CD4-positive, alpha-beta memory T cell (primary cell): ENCODE measurements around the gene FGFBP1. TPM values are rescaled to one million over a fixed set of nuclear protein-coding genes. Genes with fewer than 3 reads are reported as not detected.

Experiments
- CTCF ChIA-PET: fragments of 350-600 bp; sonication (Branson Sonifier 250); formaldehyde crosslinking; loops from one replicate; lab custom pipeline; 2021; ENCODE audit warnings: inconsistent platforms; ENCODE audit not compliant: partially characterized antibody; lab: Charles Lee
- POLR2A ChIA-PET: fragments of 350-600 bp; sonication (Branson Sonifier 250); formaldehyde crosslinking; loops from one replicate; lab custom pipeline; 2021; ENCODE audit not compliant: partially characterized antibody; lab: Charles Lee
- DNase-seq, 5 donors: peaks; one replicate each; pipeline versions ENCODE4 v3.0.0 to v3.0.0-alpha.2; 2020 to 2022; ENCODE audit warnings: mixed read lengths in 1 of 5
- H3K27ac ChIP-seq: one replicate; pipeline ENCODE4 v1.7.0; 2013; ENCODE audit warnings: low read depth, low read length
- H3K27me3 ChIP-seq: 2 replicates; pipeline ENCODE4 v1.7.0; 2013; ENCODE audit warnings: mild to moderate bottlenecking, low read length, moderate library complexity; ENCODE audit not compliant: insufficient read depth
- H3K36me3 ChIP-seq: 2 replicates; pipeline ENCODE4 v1.7.0; 2013; ENCODE audit warnings: mild to moderate bottlenecking, low read length, moderate library complexity; ENCODE audit not compliant: insufficient read depth
- H3K4me1 ChIP-seq: 2 replicates; pipeline ENCODE4 v1.7.0; 2013; ENCODE audit warnings: mild to moderate bottlenecking, low read length, moderate library complexity; ENCODE audit not compliant: insufficient read depth
- H3K4me3 ChIP-seq, 2 donors: one replicate each; pipeline ENCODE4 v1.7.0; 2013; ENCODE audit warnings: low read length in 2 of 2, mild to moderate bottlenecking in 1 of 2
- H3K9me3 ChIP-seq, 2 donors: one replicate each; pipeline ENCODE4 v1.7.0; 2013; ENCODE audit warnings: low read length in 2 of 2, control low read depth in 1 of 2; ENCODE audit not compliant: control insufficient read depth in 1 of 2
- H3K27ac Mint-ChIP-seq, 7 donors: one replicate each; pipeline ENCODE4 v1.8.0; 2020 to 2021; ENCODE audit warnings: mixed read lengths in 7 of 7, mild to moderate bottlenecking in 6 of 7, inconsistent platforms in 3 of 7, moderate library complexity in 3 of 7
- H3K27me3 Mint-ChIP-seq, 2 donors: one replicate each; pipeline ENCODE4 v1.8.0; 2020 to 2021; ENCODE audit warnings: mixed read lengths in 2 of 2
- H3K36me3 Mint-ChIP-seq, 2 donors: one replicate each; pipeline ENCODE4 v1.8.0; 2020 to 2021; ENCODE audit warnings: mixed read lengths in 2 of 2, inconsistent platforms in 1 of 2, mild to moderate bottlenecking in 1 of 2
- H3K4me1 Mint-ChIP-seq, 4 donors: one replicate each; pipeline ENCODE4 v1.8.0; 2020 to 2021; ENCODE audit warnings: mixed read lengths in 4 of 4, mild to moderate bottlenecking in 1 of 4
- H3K4me3 Mint-ChIP-seq, 8 donors: one replicate each; pipeline ENCODE4 v1.8.0; 2020 to 2021; ENCODE audit warnings: mixed read lengths in 8 of 8, mild to moderate bottlenecking in 7 of 8, moderate library complexity in 6 of 8, inconsistent platforms in 3 of 8
- H3K9me3 Mint-ChIP-seq, 8 donors: one replicate each; pipeline ENCODE4 v1.8.0; 2020 to 2021; ENCODE audit warnings: mixed read lengths in 8 of 8, mild to moderate bottlenecking in 5 of 8, inconsistent platforms in 3 of 8, moderate library complexity in 1 of 8
- intact Hi-C: fragments of 100-400 bp; cut with micrococcal nuclease; formaldehyde crosslinking; loops from one replicate; pipeline ENCODE4 v1.15.1; 2023
- polyA plus RNA-seq, 2 donors: library from polyadenylated mRNA; unstranded; fragments of 300-500 nt; fragmentation: Illumina TruSeq; gene quantifications; one replicate each; pipeline ENCODE4 v1.2.3, GENCODE V29; 2021
- total RNA-seq, 2 experiments: library from RNA; stranded (reverse); gene quantifications; one replicate each; pipeline ENCODE4 v1.2.3, GENCODE V29; 2021

The FGFBP1 gene
- total and polyA plus RNA-seq, 4 experiments from 2014 or later: not detected

DNA sequence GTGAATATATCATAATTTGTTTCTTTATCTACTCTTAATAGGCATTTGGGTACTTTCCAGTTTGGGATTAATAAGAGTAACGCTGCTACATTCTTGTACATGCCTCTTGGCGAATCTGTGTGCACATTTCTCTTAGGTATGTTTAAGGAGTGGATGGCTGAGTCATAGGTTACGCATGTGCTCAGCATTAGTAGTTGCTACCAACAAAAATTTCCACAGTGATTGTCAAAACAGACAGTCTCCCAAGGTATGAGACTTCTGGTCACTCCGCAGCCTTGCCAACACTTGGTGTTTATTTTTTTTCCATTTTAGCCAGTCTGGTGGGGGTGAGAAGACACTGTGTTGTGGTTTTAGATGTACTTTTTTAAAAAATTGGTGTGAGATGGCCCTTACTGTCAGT, 44.6 kb downstream of the FGFBP1 start:
- no peaks in the 10 kb centered on the region for H3K9me3 ChIP-seq
- Mint-ChIP-seq H3K9me3 (peaks cover 0 to 2% (median 0%) of the 10 kb centered on the region in 8 donors), H3K4me3 (no peak overlapping the region), H3K4me1 (no peaks in the 10 kb centered on the region), H3K27ac (no peak overlapping the region), H3K27me3 (peaks cover 4 to 11% of the 10 kb centered on the region in 2 donors), H3K36me3 (no peaks in the 10 kb centered on the region)
- CTCF ChIA-PET: interaction anchor here (1.7 to 2.0 kb wide), 2 partner anchors 10 to 11 kb away, joined by 5 to 19 read pairs; no protein-coding TSS in a partner anchor
- H3K4me3 ChIP-seq: no peak overlapping the region
- peaks cover 4% of the 10 kb centered on the region for H3K27me3 ChIP-seq
- intact Hi-C loops: no loop called here
- POLR2A ChIA-PET: no interaction called here
- H3K27ac ChIP-seq: no peak overlapping the region
- no peaks in the 10 kb centered on the region for H3K36me3 ChIP-seq
- DNase-seq: no peak
- no peaks in the 10 kb centered on the region for H3K4me1 ChIP-seq

GRCh38 chr4:15891312-15891711, 47.2 kb downstream of the FGFBP1 start:
- H3K27ac Mint-ChIP-seq: no peak overlapping the region
- intact Hi-C loops: no loop called here
- Histone ChIP-seq H3K4me3 (no peak overlapping the region), H3K9me3 (no peaks in the 10 kb centered on the region), H3K27me3 (peaks cover 4% of the 10 kb centered on the region), H3K4me1 (no peaks in the 10 kb centered on the region), H3K36me3 (no peaks in the 10 kb centered on the region), H3K27ac (no peak overlapping the region)
- no peak for DNase-seq
- POLR2A ChIA-PET: no interaction called here
- no peaks in the 10 kb centered on the region for H3K36me3 Mint-ChIP-seq
- H3K9me3 Mint-ChIP-seq: peaks cover 0 to 2% (median 0%) of the 10 kb centered on the region in 8 donors
- no peak overlapping the region for H3K4me3 Mint-ChIP-seq
- H3K27me3 Mint-ChIP-seq: peaks cover 1 to 7% of the 10 kb centered on the region in 2 donors
- CTCF ChIA-PET: interaction anchor here (3.0 kb wide), 1 partner anchor 10 kb away, joined by 16 read pairs; no protein-coding TSS in a partner anchor
- no peaks in the 10 kb centered on the region for H3K4me1 Mint-ChIP-seq

- Mint-ChIP-seq H3K27ac (no peak overlapping the region), H3K9me3 (peaks cover 0 to 2% (median 0%) of the 10 kb centered on the region in 8 donors), H3K27me3 (peaks cover 1 to 5% of the 10 kb centered on the region in 2 donors), H3K4me1 (no peaks in the 10 kb centered on the region), H3K36me3 (no peaks in the 10 kb centered on the region), H3K4me3 (no peak overlapping the region)
- Histone ChIP-seq H3K27me3 (peaks cover 4% of the 10 kb centered on the region), H3K4me3 (no peak overlapping the region), H3K36me3 (no peaks in the 10 kb centered on the region), H3K9me3 (no peaks in the 10 kb centered on the region), H3K27ac (no peak overlapping the region), H3K4me1 (no peaks in the 10 kb centered on the region)
- DNase-seq: no peak
- intact Hi-C loops: no loop called here
- ChIA-PET POLR2A (no interaction called here), CTCF (interaction anchor here (3.0 kb wide), 1 partner anchor 9 kb away, joined by 16 read pairs; no protein-coding TSS in a partner anchor)
Observed at GRCh38 chr4:15890246-15890829, 48.2 kb downstream of the FGFBP1 start.

DNA sequence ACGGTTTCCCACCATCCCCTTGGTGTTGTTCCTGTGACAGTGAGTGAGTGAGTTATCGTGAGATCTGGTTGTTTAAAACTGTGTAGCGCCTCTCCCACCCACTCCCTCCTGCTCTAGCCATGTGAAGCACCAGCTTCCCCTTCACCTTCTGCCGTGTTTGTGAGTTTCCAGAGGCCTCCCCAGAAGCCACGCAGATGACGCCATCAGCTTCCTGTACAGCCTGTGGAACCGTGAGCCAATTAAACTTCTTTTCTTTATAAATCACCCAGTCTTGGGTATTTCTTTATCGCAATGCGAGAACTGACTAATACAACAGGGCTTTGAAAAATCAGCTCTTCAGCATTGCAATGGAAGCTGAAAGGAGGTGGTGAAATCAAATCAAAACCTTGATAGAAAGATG, 50.0 kb downstream of the FGFBP1 start:
- no peak overlapping the region for H3K4me3 ChIP-seq
- H3K27ac Mint-ChIP-seq: no peak overlapping the region
- H3K36me3 ChIP-seq: no peaks in the 10 kb centered on the region
- H3K36me3 Mint-ChIP-seq: no peaks in the 10 kb centered on the region
- CTCF ChIA-PET: interaction anchor here (3.0 kb wide), 1 partner anchor 7 kb away, joined by 16 read pairs; no protein-coding TSS in a partner anchor
- no peak for DNase-seq
- H3K4me1 Mint-ChIP-seq: no peaks in the 10 kb centered on the region
- H3K27me3 Mint-ChIP-seq: peaks cover 3 to 4% of the 10 kb centered on the region in 2 donors
- no peak overlapping the region for H3K4me3 Mint-ChIP-seq
- no peaks in the 10 kb centered on the region for H3K9me3 ChIP-seq
- POLR2A ChIA-PET: no interaction called here
- H3K27ac ChIP-seq: no peak overlapping the region
- H3K27me3 ChIP-seq: no peaks in the 10 kb centered on the region
- H3K9me3 Mint-ChIP-seq: no peaks in the 10 kb centered on the region
- H3K4me1 ChIP-seq: no peaks in the 10 kb centered on the region
- intact Hi-C loops: no loop called here

Other genes starting within 250 kb of the FGFBP1 start
- gene BST1, start 235.7 kb downstream of the FGFBP1 start, total RNA-seq: under 1 TPM; 0.44 to 0.75 TPM
- under 1 TPM in 1 of 2 donors, not detected in 1; 0.53 TPM for gene BST1, start 235.7 kb downstream of the FGFBP1 start, polyA plus RNA-seq
- 1 to 10 TPM in 1 of 2 experiments, under 1 TPM in 1; 1.00 to 1.7 TPM for gene CD38, start 160.4 kb downstream of the FGFBP1 start, total RNA-seq
- 1 to 10 TPM in 1 of 2 donors, under 1 TPM in 1; 0.69 to 3.0 TPM for gene CD38, start 160.4 kb downstream of the FGFBP1 start, polyA plus RNA-seq
- gene FGFBP2, start 24.4 kb upstream of the FGFBP1 start, total RNA-seq: under 1 TPM in 1 of 2 experiments, not detected in 1; 0.38 TPM
- under 1 TPM in 1 of 2 donors, not detected in 1; 0.22 TPM for gene FGFBP2, start 24.4 kb upstream of the FGFBP1 start, polyA plus RNA-seq
- gene PROM1, start 145.3 kb upstream of the FGFBP1 start, total RNA-seq: not detected
- not detected for gene PROM1, start 145.3 kb upstream of the FGFBP1 start, polyA plus RNA-seq